HepG2 (cell line): ENCODE data around the gene DNAJB2. TPM values are rescaled to one million over a fixed set of nuclear protein-coding genes. Genes with fewer than 3 reads are reported as not detected.
A peak's percentile ranks its signal among the peaks of the same experiment; 100 is the strongest.

ENCODE experiments used
- KMT2B ChIP-seq: IDR thresholded peaks from 2 replicates; pipeline ENCODE4 v1.6.1; 2016; ENCODE audit warnings: missing genetic modification reagents, missing compliant biosample characterization
- RCOR2 ChIP-seq: IDR thresholded peaks from 2 replicates; pipeline ENCODE4 v1.6.1; 2016; ENCODE audit warnings: missing biosample characterization, missing genetic modification reagents
- RFX5 ChIP-seq: IDR thresholded peaks from 2 replicates; pipeline ENCODE4 v1.6.1; 2011; ENCODE audit warnings: low read depth, low read length, improper control_type of control experiment
- SIX1 ChIP-seq: sonication (generic); formaldehyde crosslinking; IDR thresholded peaks from 2 replicates; pipeline ENCODE4 v1.4.0; 2020; ENCODE audit warnings: missing genetic modification reagents, borderline replicate concordance
- SP2 ChIP-seq: sonication (generic); formaldehyde crosslinking; IDR thresholded peaks from 2 replicates; pipeline ENCODE4 v1.5.1; 2020; ENCODE audit warnings: mild to moderate bottlenecking, missing genetic modification reagents
- SSRP1 ChIP-seq: IDR thresholded peaks from 2 replicates; pipeline ENCODE4 v1.6.1; 2016; ENCODE audit warnings: control low read depth
- TARDBP ChIP-seq: sonication (generic); formaldehyde crosslinking; IDR thresholded peaks from 2 replicates; pipeline ENCODE4 v1.8.0; 2022; ENCODE audit warnings: mild to moderate bottlenecking, missing genetic modification reagents
- ZIK1 ChIP-seq: sonication (generic); formaldehyde crosslinking; IDR thresholded peaks from 2 replicates; pipeline ENCODE4 v1.5.0; 2020; ENCODE audit warnings: mild to moderate bottlenecking, low read depth, missing genetic modification reagents, borderline replicate concordance
- ZMYM3 ChIP-seq: sonication (generic); formaldehyde crosslinking; IDR thresholded peaks from 2 replicates; pipeline ENCODE4 v1.5.1; 2020; ENCODE audit warnings: mild to moderate bottlenecking, missing genetic modification reagents
- ZNF546 ChIP-seq: sonication (generic); formaldehyde crosslinking; conservative IDR thresholded peaks from 2 replicates; pipeline ENCODE4 v1.8.1; 2023; ENCODE audit warnings: mild to moderate bottlenecking, missing genetic modification reagents
- ZNF674 ChIP-seq: sonication (generic); formaldehyde crosslinking; IDR thresholded peaks from 2 replicates; pipeline ENCODE4 v1.5.0; 2020; ENCODE audit warnings: low read depth, mild to moderate bottlenecking, missing genetic modification reagents
- ZNF761 ChIP-seq: sonication (generic); formaldehyde crosslinking; conservative IDR thresholded peaks from 2 replicates; pipeline ENCODE4 v1.4.0; 2020; ENCODE audit warnings: mild to moderate bottlenecking, missing genetic modification reagents
- polyA plus RNA-seq, 8 experiments: library from polyadenylated mRNA; depleted of rRNA in 3 of 8; stranded (reverse) in 7 of 8; unstranded in 1 of 8; fragments of >200 nt; fragmentation: Illumina TruSeq in 4 of 8; extraction: Trizol in 4 of 8; gene quantifications; 2 replicates each; pipeline versions ENCODE4 v1.2.1 to v1.2.3, GENCODE V29; 2011 to 2016; ENCODE audit warnings: low read depth in 4 of 8, missing spikeins in 1 of 8, mixed read lengths in 1 of 8; ENCODE audit not compliant: insufficient read depth in 1 of 8
- total RNA-seq, 5 experiments: library from RNA; depleted of rRNA; stranded (reverse); fragments of >200 nt; fragmentation: Illumina TruSeq; extraction: Trizol; gene quantifications; 2 replicates each; pipeline ENCODE4 v1.2.3, GENCODE V29; 2016; ENCODE audit warnings: low read depth in 1 of 5
- TF ChIP-seq, protein P1 (sequence below): sonication (generic); formaldehyde crosslinking; IDR thresholded peaks from 2 replicates; pipeline ENCODE4 v1.8.1; 2022; ENCODE audit warnings: mild to moderate bottlenecking, missing genetic modification reagents
- TF ChIP-seq, protein P2 (sequence below): sonication (generic); formaldehyde crosslinking; IDR thresholded peaks from 2 replicates; pipeline ENCODE4 v1.9.0; 2021; ENCODE audit warnings: mild to moderate bottlenecking, missing genetic modification reagents
- TF ChIP-seq, protein P3 (sequence below): sonication (generic); formaldehyde crosslinking; IDR thresholded peaks from 2 replicates; pipeline ENCODE4 v1.4.0; 2020; ENCODE audit warnings: missing genetic modification reagents
- TF ChIP-seq, protein P4 (sequence below): sonication (generic); formaldehyde crosslinking; IDR thresholded peaks from 2 replicates; pipeline ENCODE4 v1.5.0; 2020; ENCODE audit warnings: mild to moderate bottlenecking, missing genetic modification reagents, borderline replicate concordance

DNAJB2 gene
- total and polyA plus RNA-seq, 2 of the 13 experiments (the other 11 are each of a cell fraction or from before 2014, with no cell fraction given), result 21.3 to 31.1 TPM

DNA sequence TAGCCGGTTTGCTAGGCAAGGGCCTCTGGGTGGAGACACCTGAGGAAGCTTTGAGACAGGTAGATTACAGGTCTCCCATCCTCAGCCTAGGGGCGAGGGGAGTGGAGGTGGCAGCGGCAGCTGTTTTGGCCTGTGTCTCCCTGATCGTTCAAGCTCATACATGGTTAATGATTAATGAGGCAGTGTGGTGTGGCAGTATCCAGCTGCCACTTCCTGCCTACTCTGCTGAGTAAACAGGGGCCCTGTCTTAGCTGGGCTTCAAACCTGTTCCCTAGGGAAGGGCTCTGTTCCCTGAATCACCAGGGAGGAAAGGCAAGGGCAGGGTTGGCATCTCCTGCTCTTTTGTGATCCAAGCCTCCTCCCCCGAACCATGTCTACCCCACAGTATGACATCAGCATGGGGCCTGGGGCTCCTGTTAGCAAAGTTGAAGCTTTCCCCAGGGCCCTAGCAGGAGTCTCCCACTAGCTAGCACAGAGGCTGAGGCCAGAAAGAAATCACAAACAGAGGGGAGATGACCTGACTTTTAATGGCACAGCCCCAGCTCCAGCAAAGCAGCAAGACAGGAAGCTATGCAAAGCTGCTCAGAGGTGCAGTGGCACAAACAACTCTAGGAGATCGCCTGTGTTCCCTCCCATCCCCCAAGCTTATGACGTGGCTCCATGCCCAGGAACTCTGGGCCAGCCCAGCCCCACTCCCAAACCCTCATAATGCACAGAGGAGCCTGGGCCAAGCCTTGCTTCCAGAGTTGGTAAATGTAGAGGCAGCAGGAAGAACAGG, 29.8 kb upstream of the DNAJB2 start (continued):
- no peak for TF ChIP-seq SP2 (CRISPR knock-in tag)
- no peak for TF ChIP-seq RFX5
- no peak for TF ChIP-seq ZNF761 (CRISPR knock-in tag)
- peak; percentile 88; the same call in 1 of the 2 replicates for TF ChIP-seq SSRP1 (CRISPR knock-in tag)
- TF ChIP-seq, protein P1, sequence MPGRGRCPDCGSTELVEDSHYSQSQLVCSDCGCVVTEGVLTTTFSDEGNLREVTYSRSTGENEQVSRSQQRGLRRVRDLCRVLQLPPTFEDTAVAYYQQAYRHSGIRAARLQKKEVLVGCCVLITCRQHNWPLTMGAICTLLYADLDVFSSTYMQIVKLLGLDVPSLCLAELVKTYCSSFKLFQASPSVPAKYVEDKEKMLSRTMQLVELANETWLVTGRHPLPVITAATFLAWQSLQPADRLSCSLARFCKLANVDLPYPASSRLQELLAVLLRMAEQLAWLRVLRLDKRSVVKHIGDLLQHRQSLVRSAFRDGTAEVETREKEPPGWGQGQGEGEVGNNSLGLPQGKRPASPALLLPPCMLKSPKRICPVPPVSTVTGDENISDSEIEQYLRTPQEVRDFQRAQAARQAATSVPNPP (CRISPR knock-in tag), result peak; percentile 65; the same call in 1 of the 2 replicates
- TF ChIP-seq KMT2B, result no peak
- TF ChIP-seq TARDBP, result peak; percentile 84
- TF ChIP-seq RCOR2 (CRISPR knock-in tag), result no peak
- TF ChIP-seq SIX1 (CRISPR knock-in tag), result no peak
- TF ChIP-seq ZNF546, result no peak
- TF ChIP-seq, protein P2, sequence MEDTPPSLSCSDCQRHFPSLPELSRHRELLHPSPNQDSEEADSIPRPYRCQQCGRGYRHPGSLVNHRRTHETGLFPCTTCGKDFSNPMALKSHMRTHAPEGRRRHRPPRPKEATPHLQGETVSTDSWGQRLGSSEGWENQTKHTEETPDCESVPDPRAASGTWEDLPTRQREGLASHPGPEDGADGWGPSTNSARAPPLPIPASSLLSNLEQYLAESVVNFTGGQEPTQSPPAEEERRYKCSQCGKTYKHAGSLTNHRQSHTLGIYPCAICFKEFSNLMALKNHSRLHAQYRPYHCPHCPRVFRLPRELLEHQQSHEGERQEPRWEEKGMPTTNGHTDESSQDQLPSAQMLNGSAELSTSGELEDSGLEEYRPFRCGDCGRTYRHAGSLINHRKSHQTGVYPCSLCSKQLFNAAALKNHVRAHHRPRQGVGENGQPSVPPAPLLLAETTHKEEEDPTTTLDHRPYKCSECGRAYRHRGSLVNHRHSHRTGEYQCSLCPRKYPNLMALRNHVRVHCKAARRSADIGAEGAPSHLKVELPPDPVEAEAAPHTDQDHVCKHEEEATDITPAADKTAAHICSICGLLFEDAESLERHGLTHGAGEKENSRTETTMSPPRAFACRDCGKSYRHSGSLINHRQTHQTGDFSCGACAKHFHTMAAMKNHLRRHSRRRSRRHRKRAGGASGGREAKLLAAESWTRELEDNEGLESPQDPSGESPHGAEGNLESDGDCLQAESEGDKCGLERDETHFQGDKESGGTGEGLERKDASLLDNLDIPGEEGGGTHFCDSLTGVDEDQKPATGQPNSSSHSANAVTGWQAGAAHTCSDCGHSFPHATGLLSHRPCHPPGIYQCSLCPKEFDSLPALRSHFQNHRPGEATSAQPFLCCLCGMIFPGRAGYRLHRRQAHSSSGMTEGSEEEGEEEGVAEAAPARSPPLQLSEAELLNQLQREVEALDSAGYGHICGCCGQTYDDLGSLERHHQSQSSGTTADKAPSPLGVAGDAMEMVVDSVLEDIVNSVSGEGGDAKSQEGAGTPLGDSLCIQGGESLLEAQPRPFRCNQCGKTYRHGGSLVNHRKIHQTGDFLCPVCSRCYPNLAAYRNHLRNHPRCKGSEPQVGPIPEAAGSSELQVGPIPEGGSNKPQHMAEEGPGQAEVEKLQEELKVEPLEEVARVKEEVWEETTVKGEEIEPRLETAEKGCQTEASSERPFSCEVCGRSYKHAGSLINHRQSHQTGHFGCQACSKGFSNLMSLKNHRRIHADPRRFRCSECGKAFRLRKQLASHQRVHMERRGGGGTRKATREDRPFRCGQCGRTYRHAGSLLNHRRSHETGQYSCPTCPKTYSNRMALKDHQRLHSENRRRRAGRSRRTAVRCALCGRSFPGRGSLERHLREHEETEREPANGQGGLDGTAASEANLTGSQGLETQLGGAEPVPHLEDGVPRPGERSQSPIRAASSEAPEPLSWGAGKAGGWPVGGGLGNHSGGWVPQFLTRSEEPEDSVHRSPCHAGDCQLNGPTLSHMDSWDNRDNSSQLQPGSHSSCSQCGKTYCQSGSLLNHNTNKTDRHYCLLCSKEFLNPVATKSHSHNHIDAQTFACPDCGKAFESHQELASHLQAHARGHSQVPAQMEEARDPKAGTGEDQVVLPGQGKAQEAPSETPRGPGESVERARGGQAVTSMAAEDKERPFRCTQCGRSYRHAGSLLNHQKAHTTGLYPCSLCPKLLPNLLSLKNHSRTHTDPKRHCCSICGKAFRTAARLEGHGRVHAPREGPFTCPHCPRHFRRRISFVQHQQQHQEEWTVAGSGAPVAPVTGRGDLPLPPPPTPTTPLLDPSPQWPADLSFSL (CRISPR knock-in tag), result no peak
- TF ChIP-seq ZIK1 (CRISPR knock-in tag), result peak; percentile 15; the same call in 1 of the 2 replicates
- no peak for TF ChIP-seq ZNF674 (CRISPR knock-in tag)
- TF ChIP-seq, protein P3, sequence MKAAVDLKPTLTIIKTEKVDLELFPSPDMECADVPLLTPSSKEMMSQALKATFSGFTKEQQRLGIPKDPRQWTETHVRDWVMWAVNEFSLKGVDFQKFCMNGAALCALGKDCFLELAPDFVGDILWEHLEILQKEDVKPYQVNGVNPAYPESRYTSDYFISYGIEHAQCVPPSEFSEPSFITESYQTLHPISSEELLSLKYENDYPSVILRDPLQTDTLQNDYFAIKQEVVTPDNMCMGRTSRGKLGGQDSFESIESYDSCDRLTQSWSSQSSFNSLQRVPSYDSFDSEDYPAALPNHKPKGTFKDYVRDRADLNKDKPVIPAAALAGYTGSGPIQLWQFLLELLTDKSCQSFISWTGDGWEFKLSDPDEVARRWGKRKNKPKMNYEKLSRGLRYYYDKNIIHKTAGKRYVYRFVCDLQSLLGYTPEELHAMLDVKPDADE (CRISPR knock-in tag), result no peak
- TF ChIP-seq, protein P4, sequence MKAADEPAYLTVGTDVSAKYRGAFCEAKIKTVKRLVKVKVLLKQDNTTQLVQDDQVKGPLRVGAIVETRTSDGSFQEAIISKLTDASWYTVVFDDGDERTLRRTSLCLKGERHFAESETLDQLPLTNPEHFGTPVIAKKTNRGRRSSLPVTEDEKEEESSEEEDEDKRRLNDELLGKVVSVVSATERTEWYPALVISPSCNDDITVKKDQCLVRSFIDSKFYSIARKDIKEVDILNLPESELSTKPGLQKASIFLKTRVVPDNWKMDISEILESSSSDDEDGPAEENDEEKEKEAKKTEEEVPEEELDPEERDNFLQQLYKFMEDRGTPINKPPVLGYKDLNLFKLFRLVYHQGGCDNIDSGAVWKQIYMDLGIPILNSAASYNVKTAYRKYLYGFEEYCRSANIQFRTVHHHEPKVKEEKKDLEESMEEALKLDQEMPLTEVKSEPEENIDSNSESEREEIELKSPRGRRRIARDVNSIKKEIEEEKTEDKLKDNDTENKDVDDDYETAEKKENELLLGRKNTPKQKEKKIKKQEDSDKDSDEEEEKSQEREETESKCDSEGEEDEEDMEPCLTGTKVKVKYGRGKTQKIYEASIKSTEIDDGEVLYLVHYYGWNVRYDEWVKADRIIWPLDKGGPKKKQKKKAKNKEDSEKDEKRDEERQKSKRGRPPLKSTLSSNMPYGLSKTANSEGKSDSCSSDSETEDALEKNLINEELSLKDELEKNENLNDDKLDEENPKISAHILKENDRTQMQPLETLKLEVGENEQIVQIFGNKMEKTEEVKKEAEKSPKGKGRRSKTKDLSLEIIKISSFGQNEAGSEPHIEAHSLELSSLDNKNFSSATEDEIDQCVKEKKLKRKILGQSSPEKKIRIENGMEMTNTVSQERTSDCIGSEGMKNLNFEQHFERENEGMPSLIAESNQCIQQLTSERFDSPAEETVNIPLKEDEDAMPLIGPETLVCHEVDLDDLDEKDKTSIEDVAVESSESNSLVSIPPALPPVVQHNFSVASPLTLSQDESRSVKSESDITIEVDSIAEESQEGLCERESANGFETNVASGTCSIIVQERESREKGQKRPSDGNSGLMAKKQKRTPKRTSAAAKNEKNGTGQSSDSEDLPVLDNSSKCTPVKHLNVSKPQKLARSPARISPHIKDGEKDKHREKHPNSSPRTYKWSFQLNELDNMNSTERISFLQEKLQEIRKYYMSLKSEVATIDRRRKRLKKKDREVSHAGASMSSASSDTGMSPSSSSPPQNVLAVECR, result peak; percentile 81; the same call in 1 of the 2 replicates
- peak; percentile 80; the same call in 1 of the 2 replicates for TF ChIP-seq ZMYM3 (CRISPR knock-in tag)
